ENCODE measurements around the gene FDXR.

The FDXR gene

DNA sequence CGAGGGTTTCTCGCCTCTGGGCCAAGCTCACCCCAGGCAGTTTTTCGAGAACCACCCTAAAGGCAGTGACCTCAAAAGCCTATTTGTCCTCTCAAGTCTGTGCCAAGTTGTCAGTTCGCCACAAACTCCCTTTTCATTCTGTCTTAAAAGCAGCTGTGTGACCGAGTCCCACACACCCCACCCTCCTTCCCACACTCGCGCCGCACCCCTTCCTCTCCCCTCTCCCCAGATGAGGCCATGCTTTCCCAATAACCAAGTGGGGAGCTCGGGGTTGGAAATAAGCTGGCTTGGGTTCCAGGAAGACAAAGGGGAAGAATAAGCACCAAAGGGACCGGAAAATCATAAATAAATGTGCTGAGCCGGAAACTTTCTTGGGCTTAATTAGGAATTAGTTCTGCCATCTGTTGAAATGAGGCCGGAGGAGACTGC, 49.8 kb downstream of the FDXR start:
- H3K4me3 ChIP-seq (ENCODE audit: low read depth, low read length) = no peak overlapping the region
- TF ChIP-seq, protein P1, sequence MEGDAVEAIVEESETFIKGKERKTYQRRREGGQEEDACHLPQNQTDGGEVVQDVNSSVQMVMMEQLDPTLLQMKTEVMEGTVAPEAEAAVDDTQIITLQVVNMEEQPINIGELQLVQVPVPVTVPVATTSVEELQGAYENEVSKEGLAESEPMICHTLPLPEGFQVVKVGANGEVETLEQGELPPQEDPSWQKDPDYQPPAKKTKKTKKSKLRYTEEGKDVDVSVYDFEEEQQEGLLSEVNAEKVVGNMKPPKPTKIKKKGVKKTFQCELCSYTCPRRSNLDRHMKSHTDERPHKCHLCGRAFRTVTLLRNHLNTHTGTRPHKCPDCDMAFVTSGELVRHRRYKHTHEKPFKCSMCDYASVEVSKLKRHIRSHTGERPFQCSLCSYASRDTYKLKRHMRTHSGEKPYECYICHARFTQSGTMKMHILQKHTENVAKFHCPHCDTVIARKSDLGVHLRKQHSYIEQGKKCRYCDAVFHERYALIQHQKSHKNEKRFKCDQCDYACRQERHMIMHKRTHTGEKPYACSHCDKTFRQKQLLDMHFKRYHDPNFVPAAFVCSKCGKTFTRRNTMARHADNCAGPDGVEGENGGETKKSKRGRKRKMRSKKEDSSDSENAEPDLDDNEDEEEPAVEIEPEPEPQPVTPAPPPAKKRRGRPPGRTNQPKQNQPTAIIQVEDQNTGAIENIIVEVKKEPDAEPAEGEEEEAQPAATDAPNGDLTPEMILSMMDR (IDR thresholded peaks at IDR 0.05; ENCODE audit: low read depth, low read length, missing control alignments) = no peak
- DNase-seq (ENCODE audit: low read depth) = no peak

DNA sequence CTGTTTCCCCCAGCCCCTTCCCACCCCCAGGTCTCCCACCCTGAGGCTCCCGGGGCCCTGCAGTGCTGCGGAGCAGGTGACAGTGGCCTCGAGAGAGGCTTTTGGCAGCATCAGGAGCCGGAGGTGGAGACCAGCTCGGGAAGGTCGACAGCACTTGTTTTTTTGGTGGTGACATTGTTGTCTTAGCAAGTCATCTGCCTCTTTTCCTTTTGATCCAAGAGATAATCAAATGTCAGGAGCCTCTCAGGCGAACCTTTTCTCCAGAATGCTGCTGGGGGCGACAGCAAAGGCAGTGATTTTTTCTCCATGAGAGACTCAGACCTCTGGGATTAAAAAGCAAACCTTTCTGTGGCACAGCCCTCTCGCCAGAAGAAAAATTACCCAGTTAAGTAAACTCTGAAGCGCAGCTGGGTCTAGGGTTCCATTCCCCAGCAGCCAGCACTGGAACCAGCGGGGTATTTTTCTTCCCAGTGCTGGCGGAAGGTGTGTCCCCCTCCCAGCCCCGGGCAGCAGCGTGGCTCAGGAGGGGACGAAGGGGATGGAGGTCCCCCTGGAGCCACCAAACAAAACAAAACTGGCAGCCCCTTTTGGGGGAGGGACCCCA, 50.4 kb downstream of the FDXR start:
- TF ChIP-seq, protein P1 (IDR thresholded peaks at IDR 0.05; ENCODE audit: low read depth, low read length, missing control alignments) = no peak
- no peak for DNase-seq (ENCODE audit: low read depth)
- no peak overlapping the region for H3K4me3 ChIP-seq (ENCODE audit: low read depth, low read length)

GRCh38 chr17:74821655-74822334, 51.0 kb downstream of the FDXR start:
- H3K4me3 ChIP-seq (ENCODE audit: low read depth, low read length) = no peak overlapping the region
- DNase-seq (ENCODE audit: low read depth) = no peak
- TF ChIP-seq, protein P1 (IDR thresholded peaks at IDR 0.05; ENCODE audit: low read depth, low read length, missing control alignments) = no peak

GRCh38 chr17:74819801-74820436, 52.9 kb downstream of the FDXR start:
- no peak for DNase-seq (ENCODE audit: low read depth)
- H3K4me3 ChIP-seq (ENCODE audit: low read depth, low read length) = no peak overlapping the region
- TF ChIP-seq, protein P1 (IDR thresholded peaks at IDR 0.05; ENCODE audit: low read depth, low read length, missing control alignments) = no peak

- TF ChIP-seq, protein P1 (IDR thresholded peaks at IDR 0.05; ENCODE audit: low read depth, low read length, missing control alignments) = no peak
- DNase-seq (ENCODE audit: low read depth) = no peak
- H3K4me3 ChIP-seq (ENCODE audit: low read depth, low read length) = no peak overlapping the region
These were observed 54.4 kb downstream of the FDXR start for GRCh38 chr17:74818291-74818938.

DNA sequence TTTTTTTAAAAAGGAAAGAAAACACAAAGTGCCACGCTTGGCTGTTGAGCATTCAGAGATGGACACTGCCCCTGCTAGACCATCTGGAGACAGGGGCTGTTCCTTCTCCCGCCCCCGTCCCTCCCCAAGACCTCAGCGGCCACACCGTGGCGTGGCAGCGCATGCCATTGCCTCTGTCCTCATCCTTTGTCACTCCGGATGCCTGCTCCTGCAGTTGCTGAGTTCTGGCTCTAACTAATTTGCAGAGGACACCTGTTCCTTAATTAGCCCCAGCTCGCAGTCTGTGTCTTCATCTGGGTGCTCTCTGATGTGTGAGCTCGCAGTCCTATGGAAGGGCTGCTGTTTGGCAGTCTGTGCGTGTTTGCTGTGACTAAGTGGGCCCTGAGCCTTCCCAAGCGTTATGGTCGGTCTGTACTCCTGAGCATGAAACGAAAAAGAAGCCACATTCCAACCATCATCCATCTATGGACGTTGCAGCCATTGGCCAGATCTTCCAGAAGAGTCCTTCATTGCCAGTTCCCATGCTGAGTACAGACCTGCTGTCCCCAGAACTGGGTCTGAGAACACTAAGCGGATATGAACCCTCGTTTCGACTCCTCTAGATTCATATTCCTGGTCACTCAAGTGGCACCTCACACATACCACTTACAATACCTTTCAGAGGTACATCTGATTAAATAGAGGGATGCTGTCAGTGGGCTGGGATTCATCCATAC, 55.7 kb downstream of the FDXR start:
- TF ChIP-seq, protein P1 (IDR thresholded peaks at IDR 0.05; ENCODE audit: low read depth, low read length, missing control alignments) = no peak
- H3K4me3 ChIP-seq (ENCODE audit: low read depth, low read length) = no peak overlapping the region
- DNase-seq (ENCODE audit: low read depth) = no peak

Measured in GM12864 (cell line).